K562 (cell line): ENCODE measurements around the gene APOBEC3C. TPM values are rescaled to one million over a fixed set of nuclear protein-coding genes. Genes with fewer than 3 reads are reported as not detected.

Experiments
- ARID4B ChIP-seq: sonication (generic); formaldehyde crosslinking; IDR thresholded peaks from 2 replicates; pipeline ENCODE4 v1.8.0; 2022; ENCODE audit warnings: mild to moderate bottlenecking, missing genetic modification reagents
- BRD4 ChIP-seq: fragments of 200-600 bp; sonication (generic); IDR thresholded peaks from 2 replicates; pipeline ENCODE4 v1.6.1; 2017; ENCODE audit warnings: inconsistent platforms
- C11orf30 ChIP-seq: fragments of 450-650 bp; IDR thresholded peaks from 2 replicates; pipeline ENCODE4 v1.6.1; 2016; ENCODE audit warnings: low read depth, mild to moderate bottlenecking
- CCNT2 ChIP-seq: IDR thresholded peaks from 2 replicates; pipeline ENCODE4 v1.6.1; 2011; ENCODE audit warnings: borderline replicate concordance, low read depth, mild to moderate bottlenecking, moderate library complexity, mixed read lengths, low read length; ENCODE audit not compliant: insufficient read length; ENCODE audit errors: extremely low read depth
- FOXA3 ChIP-seq, 2 experiments: fragments of 450-650 bp in 1 of 2; sonication (generic) in 1 of 2; formaldehyde crosslinking; IDR thresholded peaks in 1 of 2; conservative IDR thresholded peaks in 1 of 2; 2 replicates each; pipeline versions ENCODE4 v1.4.0 to v1.8.0; 2020 to 2022; ENCODE audit warnings: mild to moderate bottlenecking in 2 of 2, missing genetic modification reagents in 1 of 2
- FOXK2 ChIP-seq, 2 experiments: fragments of 450-650 bp; IDR thresholded peaks in 1 of 2; conservative IDR thresholded peaks in 1 of 2; 2 replicates each; pipeline ENCODE4 v1.6.1; 2016; ENCODE audit warnings: low read depth in 2 of 2, mild to moderate bottlenecking in 1 of 2
- HDAC6 ChIP-seq: IDR thresholded peaks from 2 replicates; pipeline ENCODE4 v1.6.1; 2012; ENCODE audit warnings: low read depth, mild to moderate bottlenecking, control low read depth, inconsistent platforms, low read length, moderate library complexity
- HNRNPH1 ChIP-seq: fragments of 200-400 bp; formaldehyde crosslinking; optimal IDR thresholded peaks from 2 replicates; pipeline ENCODE3; 2017; ENCODE audit warnings: low read depth, mild to moderate bottlenecking, low read length, moderate library complexity
- KLF16 ChIP-seq: IDR thresholded peaks from 2 replicates; pipeline ENCODE4 v1.6.1; 2016; ENCODE audit warnings: antibody characterized with exemption
- NKRF ChIP-seq: fragments of 450-650 bp; IDR thresholded peaks from 2 replicates; pipeline ENCODE4 v1.6.1; 2016; ENCODE audit warnings: borderline replicate concordance
- POLR2B ChIP-seq: fragments of 450-650 bp; IDR thresholded peaks from 2 replicates; pipeline ENCODE4 v1.6.1; 2018; ENCODE audit warnings: low read depth; ENCODE audit not compliant: partially characterized antibody
- RFX5 ChIP-seq: IDR thresholded peaks from 2 replicates; pipeline ENCODE4 v1.6.1; 2011; ENCODE audit warnings: low read depth, mild to moderate bottlenecking, improper control_type of control experiment, low read length
- ZMIZ1 ChIP-seq, 2 experiments: fragments of 150-350 bp in 1 of 2; IDR thresholded peaks; 2 replicates each; pipeline ENCODE4 v1.6.1; 2012 to 2016; ENCODE audit warnings: low read depth in 2 of 2, low read length in 2 of 2, mild to moderate bottlenecking in 1 of 2, moderate library complexity in 1 of 2
- ZNF212 ChIP-seq: fragments of 450-650 bp; formaldehyde crosslinking; IDR thresholded peaks from 2 replicates; pipeline ENCODE4 v1.4.0; 2020; ENCODE audit warnings: mild to moderate bottlenecking
- ZNF347 ChIP-seq: fragments of 450-650 bp; formaldehyde crosslinking; IDR thresholded peaks from 2 replicates; pipeline ENCODE4 v1.4.0; 2020; ENCODE audit warnings: low read depth, mild to moderate bottlenecking, moderate library complexity
- ZNF764 ChIP-seq: fragments of 250-450 bp; sonication (Bioruptor Pico); IDR thresholded peaks from 2 replicates; pipeline ENCODE4 v1.4.0; 2020; ENCODE audit warnings: low read depth, mild to moderate bottlenecking, moderate library complexity
- polyA plus RNA-seq, 8 experiments: library from polyadenylated mRNA; depleted of rRNA in 4 of 8; stranded (reverse) in 5 of 8; unstranded in 3 of 8; fragments of >200 nt; fragmentation: Nextera tagmentation in 2 of 8; fragmentation: Illumina TruSeq in 1 of 8; extraction: Ambion mirVana in 2 of 8; extraction: Trizol in 1 of 8; gene quantifications; 2 replicates each; pipeline versions ENCODE4 v1.2.1 to v1.2.3, GENCODE V29; 2011 to 2014; ENCODE audit warnings: inconsistent platforms in 1 of 8, missing spikeins in 1 of 8
- total RNA-seq, 7 experiments: library from RNA; depleted of rRNA in 6 of 7; stranded (reverse); fragments of >200 nt in 6 of 7; fragmentation: Illumina TruSeq in 2 of 7; extraction: Trizol in 2 of 7; gene quantifications; 2 replicates each; pipeline versions ENCODE4 v1.2.1 to v1.2.3, GENCODE V29; 2011 to 2021; ENCODE audit warnings: low replicate concordance in 1 of 7

APOBEC3C gene
- total and polyA plus RNA-seq, 9 of the 15 experiments (the other 6 are each of a cell fraction or from before 2014, with no cell fraction given), result 12.4 to 285 (median 55.5) TPM

GRCh38 chr22:39012533-39013511, 1.2 kb upstream of the APOBEC3C start (continued):
- no peak for TF ChIP-seq BRD4
- TF ChIP-seq FOXK2 (conservative IDR thresholded peaks at IDR 0.05 in 1 of 2, IDR thresholded peaks at IDR 0.05 in 1 of 2; ENCODE audit: low read depth in 2 of 2), result no peak
- no peak for TF ChIP-seq ZMIZ1 (IDR thresholded peaks at IDR 0.05; ENCODE audit: low read depth in 2 of 2, low read length in 2 of 2)
- TF ChIP-seq POLR2B, result no peak
- no peak for TF ChIP-seq ARID4B (CRISPR knock-in tag)
- no peak for TF ChIP-seq ZNF212 (CRISPR knock-in tag)
- TF ChIP-seq ZNF764 (CRISPR knock-in tag), result no peak
- no peak for TF ChIP-seq ZNF347
- TF ChIP-seq HNRNPH1, result no peak
- no peak for TF ChIP-seq NKRF
- no peak for TF ChIP-seq CCNT2
- no peak for TF ChIP-seq HDAC6
- no peak for TF ChIP-seq KLF16
- no peak for TF ChIP-seq FOXA3 (CRISPR knock-in tag; conservative IDR thresholded peaks at IDR 0.05 in 1 of 2, IDR thresholded peaks at IDR 0.05 in 1 of 2)
- no peak for TF ChIP-seq RFX5
- peak; percentile 32 for TF ChIP-seq C11orf30
